GM12878 (cell line): ENCODE data around the gene GNAQ.

Experiments
- EP300 ChIP-seq, 2 experiments: fragments of 150-350 bp in 1 of 2; IDR thresholded peaks; 2 replicates each; pipeline ENCODE4 v1.6.1; 2011 to 2012; ENCODE audit warnings: low read depth in 2 of 2, low read length in 2 of 2, borderline replicate concordance in 1 of 2, improper control_type of control experiment in 1 of 2, inconsistent platforms in 1 of 2; ENCODE audit not compliant: control insufficient read depth in 1 of 2
- EZH2 ChIP-seq: IDR thresholded peaks from 2 replicates; pipeline ENCODE4 v1.6.1; 2012; ENCODE audit warnings: low read depth, mild to moderate bottlenecking, control low read depth, inconsistent platforms, low read length, borderline replicate concordance; ENCODE audit not compliant: control insufficient read depth
- POLR2A ChIP-seq: IDR thresholded peaks from 2 replicates; pipeline ENCODE4 v1.6.1; 2011; ENCODE audit warnings: low read depth, mild to moderate bottlenecking, low read length
- RAD21 ChIP-seq: IDR thresholded peaks from 2 replicates; pipeline ENCODE4 v1.6.1; 2011; ENCODE audit warnings: mild to moderate bottlenecking, low read depth, low read length, moderate library complexity; ENCODE audit not compliant: insufficient read depth
- RFX5 ChIP-seq: IDR thresholded peaks from 2 replicates; pipeline ENCODE4 v1.6.1; 2011; ENCODE audit warnings: low read depth, low read length, improper control_type of control experiment
- TF ChIP-seq, protein P1 (sequence below), 3 experiments: IDR thresholded peaks in 2 of 3; conservative IDR thresholded peaks in 1 of 3; 2 replicates each; pipeline ENCODE4 v1.5.1; 2011; ENCODE audit warnings: low read depth in 3 of 3, low read length in 3 of 3, mild to moderate bottlenecking in 3 of 3, control low read depth in 2 of 3, moderate library complexity in 2 of 3, inconsistent platforms in 1 of 3, mixed read lengths in 1 of 3; ENCODE audit not compliant: control insufficient read depth in 2 of 3, insufficient read depth in 1 of 3; ENCODE audit errors: extremely low read depth in 1 of 3
- TF ChIP-seq, protein P2 (sequence below): IDR thresholded peaks from 2 replicates; pipeline ENCODE4 v1.6.1; 2011; ENCODE audit warnings: borderline replicate concordance, low read depth, mild to moderate bottlenecking, moderate library complexity, low read length; ENCODE audit not compliant: insufficient read depth, poor library complexity, severe bottlenecking
- TF ChIP-seq, protein P3 (sequence below): IDR thresholded peaks from 2 replicates; pipeline ENCODE4 v1.6.1; 2011; ENCODE audit warnings: borderline replicate concordance, low read depth, mild to moderate bottlenecking, moderate library complexity, mixed read lengths, low read length; ENCODE audit not compliant: insufficient read depth; ENCODE audit errors: extremely low read length
- TF ChIP-seq, protein P4 (sequence below): IDR thresholded peaks from 2 replicates; pipeline ENCODE4 v1.6.1; 2011; ENCODE audit warnings: mild to moderate bottlenecking, low read depth, low read length, moderate library complexity; ENCODE audit not compliant: insufficient replicate concordance

GRCh38 chr9:77679088-77679487 is 352.5 kb downstream of the GNAQ start:
- no peak for TF ChIP-seq EZH2
- TF ChIP-seq POLR2A = no peak
- TF ChIP-seq, protein P1, sequence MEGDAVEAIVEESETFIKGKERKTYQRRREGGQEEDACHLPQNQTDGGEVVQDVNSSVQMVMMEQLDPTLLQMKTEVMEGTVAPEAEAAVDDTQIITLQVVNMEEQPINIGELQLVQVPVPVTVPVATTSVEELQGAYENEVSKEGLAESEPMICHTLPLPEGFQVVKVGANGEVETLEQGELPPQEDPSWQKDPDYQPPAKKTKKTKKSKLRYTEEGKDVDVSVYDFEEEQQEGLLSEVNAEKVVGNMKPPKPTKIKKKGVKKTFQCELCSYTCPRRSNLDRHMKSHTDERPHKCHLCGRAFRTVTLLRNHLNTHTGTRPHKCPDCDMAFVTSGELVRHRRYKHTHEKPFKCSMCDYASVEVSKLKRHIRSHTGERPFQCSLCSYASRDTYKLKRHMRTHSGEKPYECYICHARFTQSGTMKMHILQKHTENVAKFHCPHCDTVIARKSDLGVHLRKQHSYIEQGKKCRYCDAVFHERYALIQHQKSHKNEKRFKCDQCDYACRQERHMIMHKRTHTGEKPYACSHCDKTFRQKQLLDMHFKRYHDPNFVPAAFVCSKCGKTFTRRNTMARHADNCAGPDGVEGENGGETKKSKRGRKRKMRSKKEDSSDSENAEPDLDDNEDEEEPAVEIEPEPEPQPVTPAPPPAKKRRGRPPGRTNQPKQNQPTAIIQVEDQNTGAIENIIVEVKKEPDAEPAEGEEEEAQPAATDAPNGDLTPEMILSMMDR (IDR thresholded peaks at IDR 0.05 in 2 of 3, conservative IDR thresholded peaks at IDR 0.05 in 1 of 3; ENCODE audit: control insufficient read depth in 2 of 3, extremely low read depth in 1 of 3, insufficient read depth in 1 of 3, low read depth in 3 of 3, low read length in 3 of 3) = no peak
- TF ChIP-seq, protein P2, sequence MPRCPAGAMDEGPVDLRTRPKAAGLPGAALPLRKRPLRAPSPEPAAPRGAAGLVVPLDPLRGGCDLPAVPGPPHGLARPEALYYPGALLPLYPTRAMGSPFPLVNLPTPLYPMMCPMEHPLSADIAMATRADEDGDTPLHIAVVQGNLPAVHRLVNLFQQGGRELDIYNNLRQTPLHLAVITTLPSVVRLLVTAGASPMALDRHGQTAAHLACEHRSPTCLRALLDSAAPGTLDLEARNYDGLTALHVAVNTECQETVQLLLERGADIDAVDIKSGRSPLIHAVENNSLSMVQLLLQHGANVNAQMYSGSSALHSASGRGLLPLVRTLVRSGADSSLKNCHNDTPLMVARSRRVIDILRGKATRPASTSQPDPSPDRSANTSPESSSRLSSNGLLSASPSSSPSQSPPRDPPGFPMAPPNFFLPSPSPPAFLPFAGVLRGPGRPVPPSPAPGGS = no peak
- no peak for TF ChIP-seq RFX5
- TF ChIP-seq RAD21 = no peak
- TF ChIP-seq, protein P3, sequence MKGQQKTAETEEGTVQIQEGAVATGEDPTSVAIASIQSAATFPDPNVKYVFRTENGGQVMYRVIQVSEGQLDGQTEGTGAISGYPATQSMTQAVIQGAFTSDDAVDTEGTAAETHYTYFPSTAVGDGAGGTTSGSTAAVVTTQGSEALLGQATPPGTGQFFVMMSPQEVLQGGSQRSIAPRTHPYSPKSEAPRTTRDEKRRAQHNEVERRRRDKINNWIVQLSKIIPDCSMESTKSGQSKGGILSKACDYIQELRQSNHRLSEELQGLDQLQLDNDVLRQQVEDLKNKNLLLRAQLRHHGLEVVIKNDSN = no peak
- no peak for TF ChIP-seq EP300 (IDR thresholded peaks at IDR 0.05; ENCODE audit: borderline replicate concordance in 1 of 2, control insufficient read depth in 1 of 2, low read depth in 2 of 2, low read length in 2 of 2)
- TF ChIP-seq, protein P4, sequence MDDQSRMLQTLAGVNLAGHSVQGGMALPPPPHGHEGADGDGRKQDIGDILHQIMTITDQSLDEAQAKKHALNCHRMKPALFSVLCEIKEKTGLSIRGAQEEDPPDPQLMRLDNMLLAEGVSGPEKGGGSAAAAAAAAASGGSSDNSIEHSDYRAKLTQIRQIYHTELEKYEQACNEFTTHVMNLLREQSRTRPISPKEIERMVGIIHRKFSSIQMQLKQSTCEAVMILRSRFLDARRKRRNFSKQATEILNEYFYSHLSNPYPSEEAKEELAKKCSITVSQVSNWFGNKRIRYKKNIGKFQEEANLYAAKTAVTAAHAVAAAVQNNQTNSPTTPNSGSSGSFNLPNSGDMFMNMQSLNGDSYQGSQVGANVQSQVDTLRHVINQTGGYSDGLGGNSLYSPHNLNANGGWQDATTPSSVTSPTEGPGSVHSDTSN = no peak
